Stimulated activated CD8-positive, alpha-beta memory T cell treated with anti-CD3 and anti-CD28 coated beads, Interleukin-2, amount 100 ng/mL, for 48 hours (primary cell): Measurements from ENCODE around the gene ERFL.
"Not testable (repeated sequence)": the region's sequence is repeated elsewhere in the genome, so short reads cannot be mapped to it uniquely, and the experiment has no call there.

Experiments used
- DNase-seq, 2 donors: peaks; one replicate each; pipeline ENCODE4 v3.0.0-alpha.2; 2020; ENCODE audit warnings: low read depth in 2 of 2

The ERFL gene

GRCh38 chr19:41926763-41927496 is 1.3 kb downstream of the ERFL start:
- DNase-seq, result no peak

GRCh38 chr19:41926028-41926762 is 2.1 kb downstream of the ERFL start:
- no peak for DNase-seq

- DNase-seq, result no peak
Measured at GRCh38 chr19:41925208-41926003, 2.8 kb downstream of the ERFL start.

GRCh38 chr19:41924151-41925145 is 3.8 kb downstream of the ERFL start:
- no peak for DNase-seq

- no peak for DNase-seq
Measured at GRCh38 chr19:41923045-41923788, 5.0 kb downstream of the ERFL start.

- no peak for DNase-seq
Measured at GRCh38 chr19:41922585-41922984, 5.7 kb downstream of the ERFL start.

GRCh38 chr19:41921577-41922576 is 6.4 kb downstream of the ERFL start:
- DNase-seq, result no peak

- DNase-seq, result no peak
Measured at GRCh38 chr19:41920882-41921576, 7.2 kb downstream of the ERFL start.

GRCh38 chr19:41919948-41920712 is 8.1 kb downstream of the ERFL start:
- DNase-seq, result no peak

GRCh38 chr19:41918653-41919244 is 9.5 kb downstream of the ERFL start:
- DNase-seq, result no peak

- no peak for DNase-seq
Measured at GRCh38 chr19:41918095-41918494, 10.2 kb downstream of the ERFL start.

- no peak for DNase-seq
Measured at GRCh38 chr19:41917676-41918075, 10.6 kb downstream of the ERFL start.

GRCh38 chr19:41915776-41916414 is 12.4 kb downstream of the ERFL start:
- no peak for DNase-seq

- DNase-seq, result no peak
Measured at GRCh38 chr19:41915021-41915775, 13.1 kb downstream of the ERFL start.

- DNase-seq, result not testable (repeated sequence)
Measured at GRCh38 chr19:41914424-41914834, 13.8 kb downstream of the ERFL start.
